Hepatocyte (in vitro differentiated cells): ENCODE measurements around the gene SOX21. TPM values are rescaled to one million over a fixed set of nuclear protein-coding genes. Genes with fewer than 3 reads are reported as not detected.

Experiments
- DNase-seq: peaks from one replicate; pipeline ENCODE4 v3.0.0-alpha.2; 2016; ENCODE audit warnings: low spot score
- H2AFZ ChIP-seq: fragments of 200-600 bp; sonication (generic); 2 replicates; pipeline ENCODE4 v1.6.0; 2016; ENCODE audit warnings: antibody characterized with exemption, mild to moderate bottlenecking
- H3K27ac ChIP-seq: fragments of 200-600 bp; sonication (generic); 2 replicates; pipeline ENCODE4 v1.5.1; 2016; ENCODE audit warnings: mild to moderate bottlenecking
- H3K27me3 ChIP-seq: fragments of 200-600 bp; sonication (generic); 2 replicates; pipeline ENCODE4 v1.6.1; 2016
- H3K36me3 ChIP-seq: fragments of 200-600 bp; sonication (generic); replicated peaks from 2 replicates; pipeline ENCODE4 v1.5.1; 2016; ENCODE audit warnings: low read depth; ENCODE audit not compliant: insufficient read depth
- H3K4me1 ChIP-seq: fragments of 200-600 bp; sonication (generic); 2 replicates; pipeline ENCODE4 v1.5.1; 2016; ENCODE audit warnings: mild to moderate bottlenecking, moderate library complexity; ENCODE audit not compliant: insufficient read depth
- H3K4me2 ChIP-seq: fragments of 200-600 bp; sonication (generic); 2 replicates; pipeline ENCODE4 v1.6.0; 2016
- H3K4me3 ChIP-seq: fragments of 200-600 bp; sonication (generic); 2 replicates; pipeline ENCODE4 v1.5.1; 2016; ENCODE audit warnings: mild to moderate bottlenecking
- H3K79me2 ChIP-seq: fragments of 200-600 bp; sonication (generic); 2 replicates; pipeline ENCODE4 v1.6.0; 2017; ENCODE audit warnings: mild to moderate bottlenecking
- H3K9me2 ChIP-seq: fragments of 200-600 bp; sonication (generic); replicated peaks from 2 replicates; pipeline ENCODE4 v1.6.0; 2017; ENCODE audit warnings: mild to moderate bottlenecking; ENCODE audit not compliant: insufficient read depth
- H3K9me3 ChIP-seq: fragments of 200-600 bp; sonication (generic); 2 replicates; pipeline ENCODE4 v1.5.1; 2016; ENCODE audit warnings: low read depth, mild to moderate bottlenecking
- H4K20me1 ChIP-seq: fragments of 200-600 bp; sonication (generic); 2 replicates; pipeline ENCODE4 v1.6.0; 2016; ENCODE audit warnings: mild to moderate bottlenecking; ENCODE audit not compliant: insufficient read depth, poor library complexity, severe bottlenecking
- EZH2 ChIP-seq: fragments of 200-600 bp; sonication (generic); IDR thresholded peaks from 2 replicates; pipeline ENCODE4 v1.6.1; 2016; ENCODE audit warnings: antibody characterized with exemption, mild to moderate bottlenecking, borderline replicate concordance
- EZH2phosphoT487 ChIP-seq: fragments of 200-600 bp; sonication (generic); IDR thresholded peaks from one replicate; pipeline ENCODE4 v1.6.1; 2018; ENCODE audit warnings: antibody characterized with exemption, mild to moderate bottlenecking, low read depth, moderate library complexity; ENCODE audit not compliant: unreplicated experiment, severe bottlenecking
- WGBS: methylation state at CpG from one replicate; pipeline ENCODE4 v1.1.6; 2016; ENCODE audit warnings: low lambda C conversion rate; ENCODE audit errors: missing lambda C conversion rate; 5-methylcytosine and 5-hydroxymethylcytosine counted together
- polyA plus RNA-seq: library from polyadenylated mRNA; unstranded; fragments of >200 nt; fragmentation: Nextera tagmentation; extraction: Ambion mirVana; gene quantifications from 2 replicates; pipeline ENCODE4 v1.2.1, GENCODE V29; 2016
- total RNA-seq: library from RNA; depleted of rRNA; stranded (reverse); fragments of >200 nt; gene quantifications from 2 replicates; pipeline ENCODE4 v1.2.3, GENCODE V29; 2014
- TF ChIP-seq, protein P1 (sequence below): fragments of 200-600 bp; sonication (generic); IDR thresholded peaks from 2 replicates; pipeline ENCODE4 v1.5.1; 2016; ENCODE audit warnings: antibody characterized with exemption, mild to moderate bottlenecking; ENCODE audit not compliant: poor library complexity

The SOX21 gene
- total RNA-seq (0.12 and 0.90 TPM in 2 replicates), polyA plus RNA-seq (0.17 and 0.65 TPM in 2 replicates)

DNA sequence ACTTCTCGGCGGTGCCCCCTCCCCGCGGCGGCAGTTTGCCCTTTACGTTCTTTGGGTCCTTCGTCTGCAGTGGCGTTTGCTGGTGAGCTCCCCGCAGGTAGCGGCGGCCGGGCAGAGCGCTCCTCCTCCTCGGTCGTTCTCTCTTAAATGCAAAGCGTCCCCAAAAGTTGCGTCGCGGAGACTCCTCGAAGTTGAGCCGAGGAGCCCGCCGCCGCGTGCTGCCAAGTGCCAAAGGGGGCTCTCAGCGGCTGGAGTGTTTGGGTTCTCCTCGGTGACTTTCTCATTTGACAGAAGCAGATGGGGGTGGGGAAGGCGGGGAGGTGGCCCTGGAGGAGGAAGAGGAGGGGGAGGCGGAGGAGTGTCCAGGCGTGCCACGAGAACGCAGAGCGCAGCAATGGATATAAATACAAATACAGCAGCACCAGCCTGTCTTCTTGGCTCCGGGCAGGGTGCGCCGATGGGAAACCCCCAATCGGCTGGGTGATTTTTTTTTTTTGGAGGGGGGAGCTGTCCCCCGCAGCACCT, at the start of gene SOX21:
SOX21 (minus strand) TSS at position 259 of the 525 bp plus-strand sequence. CDS start 496 bp downstream, outside the sequence.
- no peaks in the 10 kb centered on the region for H3K79me2 ChIP-seq
- H3K9me3 ChIP-seq: no peaks in the 10 kb centered on the region
- H3K36me3 ChIP-seq: no peaks in the 10 kb centered on the region
- WGBS: under 1% methylated on average over 34 of the region's 38 CpGs
- H3K4me3 ChIP-seq: peak within 1 kb of the TSS; percentile 5
- H3K27ac ChIP-seq: no peak within 1 kb of the TSS
- no peak for DNase-seq
- H4K20me1 ChIP-seq: no peaks in the 10 kb centered on the region
- H3K4me1 ChIP-seq: peaks cover 15% of the 10 kb centered on the region
- H3K4me2 ChIP-seq: peak within 1 kb of the TSS; percentile 91
- H3K9me2 ChIP-seq: no peaks in the 10 kb centered on the region
- TF ChIP-seq, protein P1, sequence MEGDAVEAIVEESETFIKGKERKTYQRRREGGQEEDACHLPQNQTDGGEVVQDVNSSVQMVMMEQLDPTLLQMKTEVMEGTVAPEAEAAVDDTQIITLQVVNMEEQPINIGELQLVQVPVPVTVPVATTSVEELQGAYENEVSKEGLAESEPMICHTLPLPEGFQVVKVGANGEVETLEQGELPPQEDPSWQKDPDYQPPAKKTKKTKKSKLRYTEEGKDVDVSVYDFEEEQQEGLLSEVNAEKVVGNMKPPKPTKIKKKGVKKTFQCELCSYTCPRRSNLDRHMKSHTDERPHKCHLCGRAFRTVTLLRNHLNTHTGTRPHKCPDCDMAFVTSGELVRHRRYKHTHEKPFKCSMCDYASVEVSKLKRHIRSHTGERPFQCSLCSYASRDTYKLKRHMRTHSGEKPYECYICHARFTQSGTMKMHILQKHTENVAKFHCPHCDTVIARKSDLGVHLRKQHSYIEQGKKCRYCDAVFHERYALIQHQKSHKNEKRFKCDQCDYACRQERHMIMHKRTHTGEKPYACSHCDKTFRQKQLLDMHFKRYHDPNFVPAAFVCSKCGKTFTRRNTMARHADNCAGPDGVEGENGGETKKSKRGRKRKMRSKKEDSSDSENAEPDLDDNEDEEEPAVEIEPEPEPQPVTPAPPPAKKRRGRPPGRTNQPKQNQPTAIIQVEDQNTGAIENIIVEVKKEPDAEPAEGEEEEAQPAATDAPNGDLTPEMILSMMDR: no peak
- TF ChIP-seq EZH2phosphoT487 (peak; percentile 18), EZH2 (peak; percentile 81)
- peaks cover 95% of the 10 kb centered on the region for H3K27me3 ChIP-seq
- peak within 1 kb of the TSS; percentile 38 for H2AFZ ChIP-seq

DNA sequence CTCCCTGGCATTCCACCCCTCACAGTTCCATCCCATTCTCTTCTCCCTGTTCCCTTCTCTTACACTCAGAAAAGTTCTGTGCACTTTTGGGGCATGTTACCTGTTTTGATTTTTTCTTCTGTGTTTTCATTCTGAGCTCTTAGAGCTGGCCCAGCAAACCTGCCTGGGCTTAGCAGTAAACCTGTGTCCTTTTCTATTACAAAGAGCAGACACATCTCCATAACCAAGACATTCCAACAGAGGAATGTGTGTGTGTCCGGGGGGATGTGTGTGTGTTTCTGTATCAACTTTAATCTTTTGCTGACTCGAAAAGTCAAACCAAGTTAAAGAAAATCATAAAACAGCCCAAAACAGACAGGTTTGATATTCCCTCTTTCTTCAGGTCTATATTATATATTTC, 49.1 kb upstream of the SOX21 start:
- no peaks in the 10 kb centered on the region for H3K9me2 ChIP-seq
- H3K27me3 ChIP-seq: no peaks in the 10 kb centered on the region
- H3K9me3 ChIP-seq: no peaks in the 10 kb centered on the region
- no peak overlapping the region for H3K4me3 ChIP-seq
- no peak overlapping the region for H2AFZ ChIP-seq
- no peaks in the 10 kb centered on the region for H3K79me2 ChIP-seq
- 13% methylated on average over 2 of the region's 2 CpGs for WGBS
- no peak for DNase-seq
- H4K20me1 ChIP-seq: no peaks in the 10 kb centered on the region
- no peaks in the 10 kb centered on the region for H3K4me1 ChIP-seq
- TF ChIP-seq EZH2 (no peak), EZH2phosphoT487 (no peak)
- TF ChIP-seq, protein P1: no peak
- no peaks in the 10 kb centered on the region for H3K36me3 ChIP-seq
- no peak overlapping the region for H3K4me2 ChIP-seq
- H3K27ac ChIP-seq: no peak overlapping the region

DNA sequence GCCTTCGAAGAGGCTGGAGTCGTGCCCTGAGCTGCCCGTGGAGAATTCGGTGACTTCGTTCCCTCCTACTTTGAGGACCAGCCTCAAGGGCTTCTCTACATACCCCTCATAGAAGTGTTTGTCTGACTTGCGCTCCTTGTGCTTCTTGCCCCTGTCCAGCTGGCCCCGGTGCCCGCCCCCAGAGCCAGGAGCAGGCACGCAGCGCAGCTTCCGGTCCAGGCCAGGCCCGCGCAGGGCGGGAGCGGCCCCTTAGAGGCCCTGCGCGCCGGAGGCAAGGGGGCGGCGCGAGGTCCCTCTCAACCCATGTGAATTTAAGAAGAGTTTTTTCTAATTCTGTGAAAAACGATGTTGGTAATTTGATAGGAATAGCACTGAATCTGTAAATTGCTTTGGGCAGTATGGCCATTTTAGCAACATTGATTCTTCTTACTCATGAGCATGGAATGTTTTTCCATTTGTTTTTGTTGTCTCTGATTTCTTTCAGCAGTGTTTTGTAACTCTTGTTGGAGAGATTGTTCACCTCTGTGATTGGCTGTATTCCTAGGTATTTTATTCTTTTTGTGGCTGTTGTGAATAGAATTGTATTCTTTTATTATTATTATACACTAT, 46.9 kb upstream of the SOX21 start:
- no peaks in the 10 kb centered on the region for H3K9me2 ChIP-seq
- no peak overlapping the region for H3K4me3 ChIP-seq
- H2AFZ ChIP-seq: no peak overlapping the region
- WGBS: 95% methylated on average over 22 of the region's 22 CpGs
- no peaks in the 10 kb centered on the region for H3K4me1 ChIP-seq
- no peaks in the 10 kb centered on the region for H3K9me3 ChIP-seq
- TF ChIP-seq EZH2phosphoT487: no peak
- DNase-seq: no peak
- H3K79me2 ChIP-seq: no peaks in the 10 kb centered on the region
- H3K4me2 ChIP-seq: no peak overlapping the region
- H3K27me3 ChIP-seq: no peaks in the 10 kb centered on the region
- no peaks in the 10 kb centered on the region for H4K20me1 ChIP-seq
- no peak overlapping the region for H3K27ac ChIP-seq
- H3K36me3 ChIP-seq: no peaks in the 10 kb centered on the region

DNA sequence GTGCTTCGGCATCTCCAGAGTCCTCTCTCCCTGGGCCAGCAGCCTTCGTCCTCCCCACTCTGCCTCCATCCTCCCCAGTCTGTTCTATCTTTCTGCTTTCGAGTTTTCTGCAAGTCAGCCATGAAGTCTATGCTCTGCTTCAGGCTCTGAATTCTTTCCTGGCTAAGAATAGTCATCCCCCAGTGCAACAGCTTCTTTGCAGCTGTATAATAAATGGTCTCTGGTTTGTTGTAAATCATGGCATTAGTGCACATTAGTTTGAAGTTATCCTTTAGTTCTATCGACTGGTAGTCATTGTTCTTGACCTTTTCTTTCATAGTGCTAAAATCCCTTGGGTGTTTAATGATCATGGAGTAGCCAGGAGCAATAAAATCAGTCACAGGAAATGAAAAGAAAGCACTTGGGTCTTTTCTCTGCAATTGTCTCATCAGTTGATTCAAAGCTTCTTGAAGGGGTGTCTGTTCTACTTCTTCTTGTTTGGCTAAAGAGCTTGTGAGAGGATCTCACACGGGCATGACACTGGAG, 46.2 kb upstream of the SOX21 start:
- H3K27me3 ChIP-seq: no peaks in the 10 kb centered on the region
- 78% methylated on average over 5 of the region's 5 CpGs for WGBS
- H3K9me2 ChIP-seq: no peaks in the 10 kb centered on the region
- no peaks in the 10 kb centered on the region for H3K4me1 ChIP-seq
- no peaks in the 10 kb centered on the region for H3K9me3 ChIP-seq
- no peak overlapping the region for H3K4me2 ChIP-seq
- DNase-seq: no peak
- TF ChIP-seq EZH2 (no peak), EZH2phosphoT487 (no peak)
- TF ChIP-seq, protein P1: no peak
- no peaks in the 10 kb centered on the region for H3K36me3 ChIP-seq
- H4K20me1 ChIP-seq: no peaks in the 10 kb centered on the region
- no peaks in the 10 kb centered on the region for H3K79me2 ChIP-seq
- H3K27ac ChIP-seq: no peak overlapping the region
- H2AFZ ChIP-seq: no peak overlapping the region
- no peak overlapping the region for H3K4me3 ChIP-seq
